ENCODE results near the gene NCAN.

Gene NCAN

DNA sequence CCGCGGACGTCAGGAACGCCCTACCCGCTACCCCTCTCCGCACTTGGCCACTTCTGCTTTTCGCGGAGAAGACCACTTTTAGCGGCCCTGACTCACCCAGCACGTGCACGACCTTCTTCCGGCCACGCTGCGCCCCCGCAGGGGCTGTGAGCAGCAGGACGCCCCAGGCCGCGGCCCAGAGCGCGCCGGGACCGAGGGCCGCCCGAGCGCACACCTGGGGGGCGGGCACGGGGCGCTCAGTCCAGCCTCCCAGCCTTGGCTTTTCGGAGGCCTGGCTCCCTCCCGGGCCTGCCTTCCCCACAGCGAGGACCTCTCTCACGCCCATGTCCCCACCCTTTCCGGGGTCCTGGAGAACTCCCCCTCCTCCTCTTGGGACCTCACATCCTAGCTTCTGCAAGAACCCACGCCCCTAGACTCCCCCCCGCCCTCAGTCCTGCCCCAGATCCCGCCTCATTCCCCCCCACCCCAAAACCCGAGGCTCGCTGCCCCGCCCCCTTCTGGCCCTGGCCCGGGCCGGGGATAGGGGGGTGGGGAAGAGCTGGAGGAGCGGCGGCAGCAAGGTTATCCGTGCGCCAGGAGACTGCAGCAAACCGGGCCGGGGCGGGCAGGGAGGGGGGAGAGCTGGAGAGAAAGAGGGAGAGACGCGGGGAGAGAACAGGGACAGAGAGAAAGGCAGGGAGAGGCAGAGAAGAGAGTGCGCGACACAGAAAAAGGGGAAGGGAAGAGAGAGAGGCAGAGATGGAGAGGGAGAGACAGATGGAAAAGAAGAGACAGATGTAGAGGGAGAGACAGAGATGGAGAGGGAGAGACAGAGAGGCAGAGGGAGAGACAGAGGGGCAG, 49.8 kb downstream of the NCAN start:
- DNase-seq: no peak

DNA sequence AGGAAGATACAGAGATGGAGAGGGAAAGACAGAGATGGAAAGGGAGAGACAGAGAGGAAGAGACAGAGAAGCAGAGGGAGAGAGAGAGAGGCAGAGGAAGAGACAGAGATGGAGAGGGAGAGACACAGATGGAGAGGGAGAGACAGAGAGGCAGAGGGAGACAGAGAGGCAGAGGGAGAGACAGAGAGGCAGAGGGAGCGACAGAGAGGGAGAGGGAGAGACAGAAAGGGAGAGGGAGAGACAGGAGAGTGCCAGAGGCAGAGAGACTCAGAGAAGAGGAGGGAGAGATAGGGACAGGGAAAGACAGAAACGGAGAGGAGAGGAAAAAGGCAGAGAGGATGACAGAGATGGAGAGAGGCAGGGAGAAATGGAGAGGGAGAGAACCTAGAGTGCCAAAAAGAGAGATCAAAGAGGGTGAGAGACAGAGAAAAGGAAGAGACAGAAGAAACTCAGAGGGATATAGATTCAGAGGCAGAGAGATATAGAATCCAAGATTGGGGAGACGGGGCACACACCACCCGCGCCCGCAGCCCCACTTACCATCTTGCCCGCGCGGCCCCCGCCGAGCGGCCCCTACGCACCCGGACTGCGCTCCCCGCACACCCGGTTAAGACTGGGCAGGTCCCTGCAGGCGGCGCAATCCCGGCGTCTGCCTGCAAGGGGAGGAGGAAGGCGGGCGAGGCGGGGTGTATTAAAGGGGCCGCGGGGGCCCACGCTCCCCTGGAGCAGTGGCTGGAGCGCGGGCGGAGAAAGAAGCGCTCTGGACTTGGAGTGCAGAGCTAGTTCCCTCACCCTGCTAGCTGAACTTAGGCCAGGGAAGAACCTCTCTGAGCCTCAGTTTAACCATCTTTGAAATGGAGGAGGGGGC, 50.7 kb downstream of the NCAN start:
- no peak for DNase-seq

DNA sequence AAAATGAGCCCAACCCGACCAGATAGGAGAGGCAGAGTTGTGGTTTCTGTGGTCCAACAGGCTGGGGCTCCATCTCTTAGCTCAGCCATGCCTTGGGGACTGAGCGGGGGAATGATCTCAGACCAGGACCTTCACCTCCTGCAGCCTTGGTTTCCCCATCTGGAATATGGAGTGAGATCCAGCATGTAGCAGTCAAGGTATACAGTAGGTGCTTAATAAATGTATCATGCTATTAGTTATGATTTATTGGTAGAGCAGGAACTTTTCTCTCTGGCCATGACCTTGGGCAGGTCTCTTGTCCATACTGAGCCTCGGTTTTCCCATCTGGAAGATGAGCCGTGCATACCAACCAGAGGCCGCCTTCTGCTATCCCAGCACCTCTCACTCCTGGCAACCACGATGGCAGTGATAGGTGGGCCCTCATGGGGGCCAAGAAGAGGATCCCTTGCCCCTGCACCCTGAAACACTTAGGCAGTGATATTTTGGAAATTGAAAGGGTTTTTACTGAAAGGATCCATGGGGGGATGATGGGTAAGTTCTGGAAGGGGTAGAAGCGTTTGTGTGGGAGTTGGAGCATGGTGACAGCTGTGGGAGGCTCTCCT, 52.2 kb downstream of the NCAN start:
- DNase-seq: no peak

DNA sequence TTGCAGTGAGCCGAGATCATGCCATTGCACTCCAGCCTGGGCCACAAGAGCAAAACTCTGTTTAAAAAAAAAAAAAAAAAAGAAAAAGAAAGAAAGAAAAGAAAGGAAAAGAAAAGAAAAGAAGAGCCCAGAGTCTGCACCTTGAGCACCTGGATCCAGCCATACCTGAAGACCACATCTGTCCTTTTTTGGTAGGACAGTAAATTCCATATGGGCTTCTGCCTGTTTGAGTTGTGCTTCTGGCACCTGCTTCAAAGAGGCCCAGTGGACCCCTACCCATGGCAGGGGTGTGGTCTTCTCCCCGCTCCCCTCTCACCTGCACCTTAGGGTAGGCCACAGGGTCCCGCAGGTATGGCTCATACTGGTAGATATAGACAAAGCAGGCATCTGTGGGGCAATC, 55.5 kb downstream of the NCAN start:
- DNase-seq: no peak

DNA sequence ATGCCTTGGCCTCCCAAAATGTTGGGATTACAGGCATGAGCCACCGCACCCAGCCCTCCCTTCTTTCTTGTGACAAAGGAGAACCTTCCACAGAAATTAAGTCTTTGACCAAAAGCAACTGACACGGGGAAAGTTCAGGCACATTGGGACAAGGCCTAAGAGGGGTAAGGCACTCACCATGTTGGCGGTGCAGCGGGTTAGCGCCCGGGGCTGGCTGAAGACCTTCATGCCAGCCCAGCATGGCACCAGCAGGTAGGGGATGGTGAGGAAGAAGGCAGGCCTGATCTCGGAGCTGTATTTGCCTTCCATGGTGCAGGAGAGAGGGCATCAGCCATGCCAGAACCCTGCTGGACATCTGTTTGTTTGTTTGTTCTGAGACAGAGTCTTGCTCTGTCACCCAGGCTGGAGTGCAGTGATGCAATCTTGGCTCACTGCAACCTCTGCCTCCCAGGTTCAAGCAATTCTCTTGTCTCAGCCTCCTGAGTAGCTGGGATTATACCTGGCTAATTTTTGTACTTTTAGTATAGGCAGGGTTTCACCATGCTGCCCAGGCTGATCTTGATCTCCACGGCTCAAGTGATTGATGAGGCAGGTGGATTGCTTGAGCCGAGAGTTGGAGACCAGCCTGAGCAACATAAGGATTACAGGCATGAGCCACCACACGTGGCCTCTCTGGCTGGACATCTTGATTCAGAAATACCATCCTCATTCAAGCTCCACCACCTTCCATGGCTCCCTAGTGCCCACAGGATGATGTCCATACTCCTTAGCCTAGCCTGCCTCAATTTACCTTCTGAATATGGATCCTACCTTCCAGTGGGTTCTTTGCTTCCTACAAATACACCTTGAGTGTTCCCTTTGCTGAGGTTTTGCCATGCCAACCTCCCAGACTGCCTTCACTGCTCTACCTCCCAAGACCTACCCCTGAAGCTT, 57.0 kb downstream of the NCAN start:
- no peak for DNase-seq

DNA sequence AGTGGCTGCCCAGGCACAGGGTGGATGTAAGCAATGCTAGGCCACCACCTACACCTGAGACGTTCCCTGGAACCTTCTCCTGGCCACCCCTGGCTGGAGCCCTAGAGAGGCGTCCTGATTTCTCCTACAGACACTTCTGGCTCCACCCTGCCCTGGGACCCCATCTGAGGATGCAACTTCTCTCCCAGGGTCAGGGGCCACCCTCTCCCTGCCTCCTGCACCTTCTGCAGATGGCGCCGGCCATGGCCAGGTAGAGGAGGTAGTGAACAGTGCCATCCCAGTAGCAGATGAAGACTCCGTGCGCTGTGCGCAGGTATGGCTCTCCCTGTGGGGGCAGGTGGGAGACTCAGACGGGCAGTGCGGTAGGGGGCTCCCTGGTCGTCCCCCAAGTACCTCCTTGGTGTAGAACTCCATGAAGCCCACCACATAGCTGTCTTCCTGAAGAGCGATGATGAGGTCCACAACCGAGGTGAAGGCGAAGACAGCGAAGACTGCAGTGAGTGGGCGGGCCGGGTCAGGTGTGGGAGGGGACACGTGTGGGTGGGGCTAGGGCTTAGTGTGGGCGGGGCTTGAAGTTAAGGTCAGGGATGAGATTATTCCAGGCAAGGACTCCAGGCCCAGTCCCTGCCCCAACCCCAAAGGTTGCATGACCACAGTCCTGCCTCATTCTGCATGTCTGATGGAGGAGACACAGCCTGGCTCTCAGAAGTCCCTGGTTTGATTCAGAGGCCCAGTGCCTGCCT, 58.4 kb downstream of the NCAN start:
- DNase-seq: no peak

DNA sequence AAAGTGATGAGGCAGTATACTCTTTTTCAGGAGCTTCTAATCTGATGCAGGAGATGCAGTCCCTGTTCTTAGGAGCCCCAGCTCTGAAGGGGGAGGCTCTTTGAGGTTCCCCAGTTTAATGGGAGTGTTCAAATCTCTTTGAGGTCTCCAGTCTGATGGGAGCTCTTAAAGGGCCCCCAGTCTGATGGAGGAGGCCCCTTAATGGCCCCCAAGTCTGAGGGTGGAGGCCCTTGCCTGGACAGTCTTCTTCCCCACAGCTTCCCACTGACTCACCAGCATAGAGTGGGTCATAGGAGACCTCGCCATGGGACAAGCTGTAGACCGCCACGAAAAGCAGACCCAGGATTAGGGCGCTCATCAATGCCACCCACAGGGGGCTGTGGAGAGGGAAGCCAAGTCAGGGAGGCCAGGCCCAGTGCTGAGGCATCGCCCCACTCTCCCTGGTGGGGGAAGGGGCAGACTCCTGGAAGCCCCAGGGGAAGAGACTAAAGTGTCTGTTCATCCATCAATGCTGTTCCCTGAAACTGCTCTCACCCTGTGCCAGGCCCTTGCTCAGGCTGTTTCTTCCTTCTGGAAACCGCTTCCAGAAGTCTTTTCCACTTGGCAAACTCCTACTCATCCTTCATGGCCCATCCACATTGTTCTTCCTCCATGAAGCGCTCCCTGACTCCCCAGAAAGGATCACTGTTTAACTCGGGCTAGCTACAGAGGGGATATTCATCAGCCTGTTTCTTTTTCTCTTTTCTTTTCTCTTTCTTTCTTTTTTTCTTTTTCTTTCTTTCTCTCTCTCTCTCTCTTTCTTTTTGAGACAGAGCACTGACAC, 59.2 kb downstream of the NCAN start:
- DNase-seq: no peak

DNA sequence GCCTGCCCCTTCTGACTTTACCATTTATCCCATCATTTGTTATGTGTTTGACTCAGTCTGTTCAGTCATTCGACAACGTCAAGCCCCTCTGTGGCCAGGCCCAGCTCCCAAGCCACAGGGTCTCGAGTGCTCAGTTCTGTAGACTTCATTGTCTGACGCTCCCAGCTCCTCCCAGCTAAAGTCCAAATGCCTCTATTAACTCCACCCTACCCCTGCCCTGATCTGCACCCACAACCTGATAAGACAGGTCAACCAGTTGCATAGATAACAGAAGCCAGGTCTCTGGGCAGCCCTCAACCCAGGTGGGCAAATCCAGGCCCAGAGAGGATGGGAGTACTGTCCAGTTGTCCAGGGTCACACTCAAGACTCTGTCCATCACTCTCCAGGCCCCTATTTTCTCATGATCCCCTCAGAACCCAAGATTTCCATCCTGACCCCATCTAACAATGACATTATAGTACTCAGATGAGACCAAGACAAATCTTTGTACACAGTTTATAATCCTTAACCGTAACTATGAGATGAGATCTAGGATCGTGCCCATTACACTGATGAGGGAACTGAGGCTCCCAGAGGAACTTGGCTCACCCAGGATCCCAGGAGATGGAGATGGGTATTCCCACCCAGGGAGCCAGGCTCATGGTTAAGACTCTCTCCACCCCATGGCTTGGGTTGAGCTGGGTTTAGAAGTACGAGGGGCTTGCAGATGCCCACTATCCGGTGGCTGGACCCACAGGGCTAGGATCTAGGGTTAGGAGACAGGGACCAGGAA, 60.3 kb downstream of the NCAN start:
- no peak for DNase-seq

DNA sequence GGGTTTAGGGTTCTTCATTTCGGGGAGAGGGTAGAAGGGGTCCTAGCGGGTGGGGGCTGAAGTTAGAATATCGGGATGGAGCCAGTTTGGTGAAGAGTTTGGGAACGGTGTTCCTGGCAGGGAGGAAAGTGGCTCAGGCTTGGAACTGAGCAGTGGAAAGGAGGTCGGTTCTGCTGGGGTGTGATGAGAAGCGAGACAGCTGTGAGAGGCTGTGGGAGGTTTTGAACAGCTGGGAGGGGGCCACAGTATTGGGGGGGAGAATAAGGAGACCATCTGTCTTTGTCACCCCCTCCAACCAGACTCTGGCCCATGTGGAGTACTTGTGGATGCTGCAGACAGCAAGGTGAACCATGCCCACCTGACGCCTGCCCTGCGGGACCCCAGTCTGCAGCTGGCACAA, 62.4 kb downstream of the NCAN start:
- DNase-seq: no peak

DNA sequence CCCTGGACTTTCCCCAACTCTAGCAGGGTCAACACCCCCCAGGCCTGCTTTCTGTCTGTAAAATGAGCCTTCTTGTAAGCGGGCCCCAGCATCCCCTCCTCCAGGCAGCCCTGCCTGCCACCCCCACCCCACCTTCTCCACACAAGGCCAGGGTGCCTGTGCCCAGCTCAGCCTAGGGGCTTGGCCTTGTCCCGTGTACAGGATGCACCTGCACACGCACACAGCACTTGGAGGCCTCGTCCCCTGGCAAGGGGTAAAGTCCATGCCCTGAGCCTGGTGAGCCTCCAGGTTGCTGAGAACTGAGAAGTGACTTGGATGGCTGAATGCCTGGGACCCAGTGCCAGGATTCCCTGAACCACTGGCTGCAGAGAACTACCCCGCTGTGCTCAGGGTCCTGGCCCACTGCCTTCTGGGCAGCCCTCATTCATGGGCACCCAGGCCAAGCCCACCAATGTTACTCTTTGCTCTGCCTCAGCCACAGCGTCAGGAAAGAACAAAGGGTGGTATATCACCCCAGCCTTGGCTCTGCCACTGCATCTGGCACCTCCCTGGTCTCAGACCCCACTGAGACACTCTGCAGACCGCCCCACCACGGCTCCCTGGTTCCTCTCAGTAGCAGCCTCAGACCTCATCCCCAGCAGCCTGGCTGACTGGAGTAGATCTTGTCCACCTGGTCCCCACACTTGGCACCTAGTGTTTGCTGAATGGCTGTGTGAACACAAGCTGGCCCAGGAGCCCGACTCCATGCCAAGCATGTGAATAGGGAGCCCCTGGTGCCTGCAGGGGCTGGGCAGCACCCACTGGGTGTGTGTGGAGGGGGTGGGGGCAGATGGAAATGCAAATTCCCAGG, 63.2 kb downstream of the NCAN start:
- DNase-seq: peak in 3 of 14 donors; percentile 2 to 38 (median 22)

DNA sequence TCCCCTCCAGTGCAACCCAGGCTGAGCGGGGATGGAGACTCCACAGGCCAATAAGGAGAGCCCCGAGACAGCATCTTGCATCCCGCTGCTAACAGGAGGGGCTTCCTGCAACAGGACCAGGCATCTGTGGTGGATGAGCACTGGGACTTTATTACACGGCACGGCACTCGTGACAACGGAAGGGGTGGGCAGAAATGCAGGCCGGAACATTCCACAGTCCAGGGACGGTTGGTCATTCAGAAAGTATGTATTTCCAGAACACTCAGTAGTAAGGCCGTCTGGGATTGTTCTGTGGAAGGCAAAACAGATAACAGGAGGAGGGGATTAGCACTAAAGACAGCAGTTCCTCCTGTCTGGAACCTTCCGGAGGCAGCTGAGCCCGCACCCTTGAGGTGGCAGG, 64.6 kb downstream of the NCAN start:
- DNase-seq: no peak

DNA sequence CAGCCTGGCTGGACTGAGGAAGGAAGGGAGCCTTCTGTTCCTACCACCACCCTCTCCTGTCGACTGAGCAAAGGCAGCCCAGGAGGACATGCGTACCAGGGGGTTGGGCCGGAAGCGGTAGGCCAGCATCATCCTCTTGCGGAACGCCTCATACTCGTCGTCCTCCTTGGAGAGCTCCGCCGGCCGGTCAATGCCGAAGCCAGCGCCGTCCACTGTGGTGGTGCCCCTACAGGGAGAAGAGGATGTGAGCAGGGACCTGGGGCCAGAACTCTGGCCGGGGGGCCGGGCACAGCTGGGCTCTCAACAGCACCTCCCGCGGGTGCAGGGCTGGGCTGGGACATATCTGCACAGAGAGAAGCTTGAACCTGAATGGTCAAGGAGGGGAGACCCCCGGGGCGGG, 65.1 kb downstream of the NCAN start:
- no peak for DNase-seq

DNA sequence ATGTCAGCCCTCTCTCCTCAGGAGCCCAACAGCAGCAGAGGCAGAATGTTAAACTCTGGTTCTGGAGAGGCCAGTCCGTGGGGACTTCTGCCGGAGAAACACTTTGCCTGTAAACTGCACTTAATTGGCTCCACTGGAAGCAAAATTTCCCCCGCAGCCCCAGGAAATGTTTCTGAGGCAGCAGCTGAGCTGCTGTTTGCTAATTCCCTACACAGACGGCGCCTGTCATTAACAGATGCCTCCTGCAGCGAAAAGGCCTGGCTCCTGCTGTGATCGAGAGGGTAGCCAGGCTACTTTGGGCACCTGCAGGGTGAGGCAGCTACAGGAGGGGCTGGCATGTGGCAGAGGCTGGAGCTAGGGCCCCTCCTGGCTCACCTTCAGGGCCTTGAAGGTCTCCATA, 66.6 kb downstream of the NCAN start:
- no peak for DNase-seq

DNA sequence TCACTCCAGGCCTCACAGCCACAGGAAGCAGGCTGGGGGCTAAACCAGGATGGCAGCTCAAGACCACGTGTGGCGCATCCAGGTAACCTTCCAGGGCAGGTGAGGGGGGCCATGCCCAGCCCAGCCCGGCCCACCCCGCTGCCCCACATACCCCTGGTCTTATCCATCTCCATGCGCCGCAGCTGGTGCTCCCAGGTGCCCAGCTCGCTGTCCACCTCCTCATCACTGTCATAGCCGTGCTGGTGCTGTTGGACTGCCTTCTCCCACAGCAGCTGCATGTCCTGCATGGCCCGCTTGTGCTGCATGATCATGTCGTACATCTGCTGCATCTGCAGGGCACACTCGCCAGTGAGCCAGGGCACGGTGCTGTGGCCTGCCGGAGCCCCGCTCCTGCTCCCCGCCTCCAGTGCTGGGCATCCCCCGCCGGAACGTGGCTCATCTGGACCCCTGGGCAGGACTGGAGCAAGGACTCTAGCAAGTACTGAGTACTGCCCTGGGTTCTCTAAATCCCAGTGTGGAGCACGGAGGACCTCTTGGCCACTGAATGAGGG, 67.4 kb downstream of the NCAN start:
- no peak for DNase-seq

DNA sequence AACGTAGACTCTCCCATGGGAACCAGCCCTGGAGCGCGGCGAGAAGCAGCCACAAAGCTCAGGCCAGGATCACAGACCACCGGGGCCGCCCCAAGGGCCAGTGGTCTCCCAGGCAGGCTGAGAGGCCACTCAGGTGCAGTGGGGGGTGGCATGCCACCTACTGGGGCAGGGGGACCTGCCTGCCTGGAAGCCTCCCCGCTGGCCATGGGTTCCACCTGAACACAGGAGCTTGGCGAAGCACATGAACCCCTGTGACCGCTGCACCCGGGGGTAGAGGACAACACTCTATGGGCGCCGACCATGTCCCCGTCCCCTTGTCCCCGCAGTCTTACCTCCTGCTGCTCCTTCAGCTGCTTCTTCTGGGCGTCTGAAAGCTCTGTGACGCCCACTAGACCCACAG, 68.1 kb downstream of the NCAN start:
- no peak for DNase-seq

DNA sequence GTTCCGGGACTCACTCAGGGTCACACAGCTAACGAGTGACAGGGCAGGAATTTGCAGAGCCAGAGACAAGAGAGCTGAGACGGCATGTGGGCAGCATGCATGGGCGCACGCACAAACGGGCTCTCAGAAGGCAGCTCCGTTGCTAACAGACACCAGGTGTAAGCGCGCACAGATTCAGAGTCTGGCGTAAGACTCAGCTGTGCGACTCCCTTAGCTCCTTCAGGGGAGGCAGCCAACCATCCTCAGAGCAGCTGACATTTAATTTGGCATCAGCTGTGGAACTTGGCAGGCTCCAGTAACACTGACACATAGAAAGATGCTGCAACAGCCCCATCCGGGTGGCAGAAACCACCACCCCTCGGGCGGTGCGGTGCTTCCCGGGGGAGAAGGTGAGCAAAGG, 68.8 kb downstream of the NCAN start:
- peak in 9 of 14 donors; percentile 3 to 54 (median 25) for DNase-seq

DNA sequence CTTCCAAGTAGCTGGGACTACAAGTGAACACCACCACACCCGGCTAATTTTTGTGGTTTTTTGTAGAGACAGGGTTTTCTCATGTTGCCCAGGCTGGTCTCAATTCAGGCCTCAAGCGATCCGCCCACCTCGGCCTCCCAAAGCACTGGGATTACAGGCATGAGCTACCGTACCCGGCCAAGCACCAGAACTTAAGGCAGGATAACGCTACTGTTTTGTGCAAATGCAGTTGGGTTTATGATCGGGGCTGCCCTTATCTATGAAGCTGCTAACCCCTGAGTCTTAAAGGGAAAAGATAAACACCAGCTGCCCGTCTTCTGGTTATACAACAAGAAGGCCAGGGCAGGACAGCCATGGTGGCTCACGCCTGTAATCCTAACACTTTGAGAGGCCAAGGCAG, 73.9 kb downstream of the NCAN start:
- DNase-seq: no peak

DNA sequence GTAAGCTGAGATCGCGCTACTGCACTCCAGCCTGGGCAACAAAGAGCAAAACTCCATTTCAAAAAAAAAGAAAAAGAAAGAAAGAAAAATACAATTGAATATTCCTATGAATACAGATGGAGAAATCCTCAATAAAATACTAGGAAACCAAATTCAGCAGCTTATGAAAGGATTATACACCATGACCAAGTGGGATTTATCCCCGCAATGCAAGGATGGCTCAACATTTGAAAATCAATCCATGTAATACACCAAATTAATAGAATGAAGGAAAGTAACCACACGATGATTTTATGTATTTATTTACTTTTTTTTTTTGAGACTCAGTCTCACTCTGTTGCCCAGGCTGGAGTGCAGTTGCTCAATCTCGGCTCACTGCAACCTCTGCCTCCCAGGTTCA, 80.8 kb downstream of the NCAN start:
- DNase-seq: no peak
